ENCODE data around the gene EED.

- TF ChIP-seq CTCF (IDR thresholded peaks at IDR 0.05; ENCODE audit: low read depth, low read length) = no peak
- no peak for TF ChIP-seq EZH2phosphoT487 (IDR thresholded peaks at IDR 0.05; ENCODE audit: low read depth)
Measured at GRCh38 chr11:86245369-86246292, 1.1 kb downstream of the EED start.

All from OCI-LY3 (cell line).